Measurements from ENCODE around the gene SIRT2.

The SIRT2 gene

DNA sequence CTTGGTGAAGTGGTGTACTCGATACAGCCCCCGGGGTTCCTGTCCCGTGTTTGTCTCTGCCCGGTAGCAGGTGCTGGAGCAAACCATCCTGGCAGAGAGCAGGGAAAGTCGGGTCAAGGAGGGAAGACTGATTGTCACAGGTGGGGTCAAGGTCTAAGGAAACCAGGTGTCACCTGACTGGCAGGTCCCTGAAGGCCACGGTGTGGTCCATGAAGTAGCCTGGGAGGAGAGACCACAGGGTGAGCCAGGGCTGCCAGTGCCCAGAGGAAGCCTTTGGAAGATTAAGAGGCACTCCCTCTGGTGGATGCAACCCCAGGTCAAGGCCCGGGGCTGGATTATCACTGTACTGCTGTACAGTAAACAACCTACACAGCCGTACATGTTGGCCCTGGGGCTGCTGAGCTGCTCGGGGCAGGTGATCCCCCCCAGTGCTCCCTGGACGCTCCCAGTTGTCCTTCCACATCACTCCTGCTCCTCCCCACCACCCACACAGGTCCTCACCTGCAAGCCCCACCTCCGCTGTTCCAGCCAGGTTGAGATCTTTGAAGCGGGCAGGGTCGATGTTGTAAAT, 18.6 kb upstream of the SIRT2 start:
- H3K9me3 ChIP-seq (ENCODE audit: control insufficient read depth, low read length), result no peaks in the 10 kb centered on the region
- peaks cover 10% of the 10 kb centered on the region for H3K36me3 ChIP-seq (ENCODE audit: control insufficient read depth, insufficient read depth, low read length, severe bottlenecking)
- H3K9ac ChIP-seq (ENCODE audit: low read length), result no peak overlapping the region
- DNase-seq (ENCODE audit: low read depth), result no peak
- no peaks in the 10 kb centered on the region for H3K4me1 ChIP-seq (ENCODE audit: control insufficient read depth, insufficient read depth, low read length)
- H3K4me3 ChIP-seq (ENCODE audit: low read length), result no peak overlapping the region
- no peaks in the 10 kb centered on the region for H3K27me3 ChIP-seq (replicated peaks; ENCODE audit: control insufficient read depth, insufficient read depth, low read length)

DNA sequence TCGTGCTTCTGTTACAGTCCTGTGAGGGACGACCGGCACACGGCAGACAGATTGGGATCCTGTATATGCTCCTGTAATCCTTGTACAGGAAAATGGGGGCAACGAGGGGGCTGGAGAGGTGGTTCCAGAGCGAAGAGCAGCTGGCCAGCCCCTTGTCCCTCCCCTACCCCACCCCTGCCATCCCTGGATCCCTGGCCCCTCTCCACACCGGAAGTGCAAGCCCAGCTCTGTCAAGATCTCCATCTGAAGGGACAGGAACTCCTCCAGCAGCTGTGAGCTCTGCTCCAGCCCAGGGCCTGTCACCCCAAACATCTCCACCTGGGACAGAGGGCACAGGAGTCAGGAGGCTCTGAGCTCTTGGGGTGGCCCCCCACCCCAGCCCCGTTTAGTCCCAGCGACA, 18.1 kb upstream of the SIRT2 start:
- Histone ChIP-seq H3K4me3 (ENCODE audit: low read length) (no peak overlapping the region), H3K9ac (ENCODE audit: low read length) (no peak overlapping the region), H3K9me3 (ENCODE audit: control insufficient read depth, low read length) (no peaks in the 10 kb centered on the region), H3K4me1 (ENCODE audit: control insufficient read depth, insufficient read depth, low read length) (no peaks in the 10 kb centered on the region), H3K36me3 (ENCODE audit: control insufficient read depth, insufficient read depth, low read length, severe bottlenecking) (peaks cover 9% of the 10 kb centered on the region), H3K27me3 (replicated peaks; ENCODE audit: control insufficient read depth, insufficient read depth, low read length) (no peaks in the 10 kb centered on the region)
- DNase-seq (ENCODE audit: low read depth), result no peak

DNA sequence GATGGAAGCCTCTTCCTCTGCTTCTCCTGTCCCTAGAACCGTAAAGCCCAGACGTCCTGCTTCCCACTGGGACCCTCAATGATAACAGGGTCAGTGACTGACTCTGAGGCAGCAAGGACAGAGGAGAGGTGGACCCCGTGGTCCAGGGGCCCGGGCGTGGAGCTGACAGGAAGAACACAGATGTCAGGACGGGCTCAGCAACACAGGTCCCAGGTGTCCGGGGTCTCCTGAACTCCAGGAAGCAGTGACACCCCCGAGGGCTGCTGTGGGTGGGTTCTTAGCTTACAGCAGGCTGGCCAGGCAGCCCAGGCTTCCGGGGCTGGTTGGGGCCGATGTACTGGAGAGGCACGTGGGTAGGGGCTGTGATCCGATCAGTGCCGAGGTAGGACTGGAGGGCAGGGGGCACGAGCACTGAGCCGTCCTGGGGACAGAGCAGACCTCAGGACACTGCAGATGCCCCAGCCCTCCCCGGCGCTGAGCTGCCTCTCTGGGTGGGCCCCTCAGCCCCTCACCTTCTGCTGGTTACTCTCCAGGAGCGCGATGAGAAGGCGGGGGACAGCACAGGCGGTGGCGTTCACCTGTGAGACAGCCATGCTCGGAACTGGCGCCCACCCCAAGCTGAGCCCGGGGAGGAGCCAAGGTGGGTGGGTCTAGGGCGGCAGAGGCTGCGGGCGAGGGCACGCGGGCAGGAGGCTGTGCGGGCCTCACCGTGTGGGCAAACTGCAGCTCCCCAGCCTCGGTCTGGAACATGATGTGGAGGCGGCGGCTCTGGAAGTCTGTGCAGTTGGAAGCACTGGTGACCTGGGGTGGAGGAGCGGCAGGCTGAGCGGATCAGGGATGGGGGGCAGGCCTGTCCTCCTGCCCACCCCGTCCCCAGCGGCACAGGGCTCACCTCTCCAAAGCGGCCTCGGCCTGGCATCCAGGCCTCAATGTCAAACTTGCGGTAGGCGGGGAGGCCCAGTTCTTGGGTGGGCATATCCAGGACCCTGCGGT, 16.2 kb upstream of the SIRT2 start:
- no peak overlapping the region for H3K9ac ChIP-seq (ENCODE audit: low read length)

DNA sequence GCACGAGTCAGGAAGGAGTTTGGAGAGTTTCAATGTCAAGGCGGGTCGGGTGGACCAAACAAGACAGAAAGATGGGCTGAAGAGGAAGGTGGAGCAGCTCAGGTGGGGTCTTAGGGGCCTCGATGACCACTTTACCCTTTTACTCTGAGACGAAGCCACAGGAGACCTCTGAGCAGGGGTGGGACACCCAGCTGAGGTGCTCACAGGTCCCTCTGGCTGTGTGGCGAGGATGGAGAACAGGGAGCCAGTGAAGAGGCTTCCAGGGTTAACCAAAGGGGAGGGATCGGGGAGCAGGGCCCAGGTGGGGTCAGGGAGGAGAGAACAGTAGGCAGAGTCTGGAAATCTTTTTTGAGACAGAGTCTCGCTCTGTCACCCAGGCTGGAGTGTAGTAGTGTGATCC, 14.5 kb upstream of the SIRT2 start:
- H3K27me3 ChIP-seq (replicated peaks; ENCODE audit: control insufficient read depth, insufficient read depth, low read length), result peaks cover 5% of the 10 kb centered on the region
- H3K9ac ChIP-seq (ENCODE audit: low read length), result no peak overlapping the region
- no peak overlapping the region for H3K4me3 ChIP-seq (ENCODE audit: low read length)
- no peaks in the 10 kb centered on the region for H3K4me1 ChIP-seq (ENCODE audit: control insufficient read depth, insufficient read depth, low read length)
- peaks cover 2% of the 10 kb centered on the region for H3K36me3 ChIP-seq (ENCODE audit: control insufficient read depth, insufficient read depth, low read length, severe bottlenecking)
- no peak for DNase-seq (ENCODE audit: low read depth)
- H3K9me3 ChIP-seq (ENCODE audit: control insufficient read depth, low read length), result no peaks in the 10 kb centered on the region

More for the DNA sequence above, 16.2 kb upstream of the SIRT2 start:
- Histone ChIP-seq H3K4me3 (ENCODE audit: low read length) (no peak overlapping the region), H3K4me1 (ENCODE audit: control insufficient read depth, insufficient read depth, low read length) (no peaks in the 10 kb centered on the region), H3K9me3 (ENCODE audit: control insufficient read depth, low read length) (no peaks in the 10 kb centered on the region), H3K36me3 (ENCODE audit: control insufficient read depth, insufficient read depth, low read length, severe bottlenecking) (no peaks in the 10 kb centered on the region), H3K27me3 (replicated peaks; ENCODE audit: control insufficient read depth, insufficient read depth, low read length) (peaks cover 5% of the 10 kb centered on the region)
- DNase-seq (ENCODE audit: low read depth), result no peak

DNA sequence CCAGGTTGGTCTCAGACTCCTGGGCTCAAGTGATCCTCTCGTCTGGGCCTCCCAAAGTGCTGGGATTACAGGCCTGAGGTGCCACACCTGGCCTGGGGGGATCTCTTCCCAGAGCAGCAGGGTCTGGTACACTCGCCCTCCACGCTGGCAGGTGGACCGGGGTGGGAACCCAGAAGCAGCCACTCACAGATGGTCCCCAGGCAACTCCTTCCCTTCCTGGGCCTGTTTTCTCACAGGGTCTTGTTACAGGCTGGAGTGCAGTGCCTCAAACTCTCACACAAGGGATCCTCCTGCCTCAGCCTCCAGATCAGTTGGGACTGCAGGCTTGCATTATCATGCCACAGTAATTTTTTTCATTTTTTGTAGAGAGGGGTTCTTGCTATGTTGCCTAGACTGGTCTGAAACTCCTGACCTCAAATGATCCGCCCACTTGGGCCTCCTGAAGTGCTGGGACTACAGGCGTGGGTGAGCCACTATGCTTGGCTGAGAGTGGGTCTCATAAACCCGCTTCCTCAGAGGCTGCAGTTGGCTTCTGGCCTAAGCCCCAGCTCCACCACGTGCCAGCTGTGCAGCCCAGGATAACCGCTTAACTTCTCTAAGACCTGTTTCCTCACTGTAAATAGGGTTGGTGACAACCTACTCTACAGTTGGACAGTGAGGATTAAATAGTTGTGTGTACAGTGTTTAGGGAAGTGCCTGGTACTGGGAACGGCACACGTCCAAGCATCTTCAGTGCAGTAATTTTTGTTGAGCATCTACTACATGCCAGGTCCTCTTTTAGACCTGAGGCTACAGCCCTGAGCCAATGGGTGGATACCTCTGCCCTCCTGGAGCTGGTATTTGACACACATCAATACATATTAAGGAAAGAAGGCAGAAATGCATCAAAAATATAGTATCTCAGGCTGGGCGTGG, 13.4 kb upstream of the SIRT2 start:
- Histone ChIP-seq H3K36me3 (ENCODE audit: control insufficient read depth, insufficient read depth, low read length, severe bottlenecking) (peaks cover 6% of the 10 kb centered on the region), H3K9ac (ENCODE audit: low read length) (no peak overlapping the region), H3K9me3 (ENCODE audit: control insufficient read depth, low read length) (no peaks in the 10 kb centered on the region), H3K27me3 (replicated peaks; ENCODE audit: control insufficient read depth, insufficient read depth, low read length) (peaks cover 5% of the 10 kb centered on the region), H3K4me1 (ENCODE audit: control insufficient read depth, insufficient read depth, low read length) (no peaks in the 10 kb centered on the region), H3K4me3 (ENCODE audit: low read length) (no peak overlapping the region)
- DNase-seq (ENCODE audit: low read depth), result no peak

DNA sequence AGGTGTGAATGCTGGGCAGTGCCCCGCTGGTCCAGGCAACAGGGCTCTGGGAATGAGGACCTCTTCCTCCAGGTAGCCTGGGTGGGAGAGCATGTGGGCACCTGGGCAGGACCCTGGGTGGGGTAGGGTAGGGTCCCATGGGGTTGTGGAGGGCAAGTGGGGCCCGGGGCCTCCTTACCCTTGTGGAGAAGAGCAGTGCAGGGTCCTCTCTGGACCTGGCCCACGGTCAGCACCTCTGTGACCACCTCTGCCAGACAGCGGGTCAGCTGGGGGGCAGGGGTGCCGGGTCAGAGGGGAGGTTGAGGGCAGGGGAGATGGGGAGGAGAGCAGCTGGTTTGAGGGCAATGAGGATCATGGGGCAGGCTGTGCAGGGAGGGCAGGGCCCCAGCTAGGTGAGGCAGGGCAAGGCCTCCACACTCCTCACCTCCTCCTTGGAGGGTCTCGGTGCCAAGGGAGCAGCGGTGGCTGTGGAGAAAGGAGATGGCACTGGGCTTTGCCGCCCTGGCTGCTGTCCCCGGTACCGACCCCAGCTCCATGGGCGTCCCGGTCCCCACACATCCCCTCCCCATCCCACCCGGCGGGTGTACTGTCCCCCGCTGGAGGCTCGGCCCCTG, 12.1 kb upstream of the SIRT2 start:
- no peak for DNase-seq (ENCODE audit: low read depth)
- Histone ChIP-seq H3K36me3 (ENCODE audit: control insufficient read depth, insufficient read depth, low read length, severe bottlenecking) (peaks cover 19% of the 10 kb centered on the region), H3K9ac (ENCODE audit: low read length) (no peak overlapping the region), H3K4me3 (ENCODE audit: low read length) (no peak overlapping the region), H3K27me3 (replicated peaks; ENCODE audit: control insufficient read depth, insufficient read depth, low read length) (peaks cover 5% of the 10 kb centered on the region), H3K4me1 (ENCODE audit: control insufficient read depth, insufficient read depth, low read length) (no peaks in the 10 kb centered on the region), H3K9me3 (ENCODE audit: control insufficient read depth, low read length) (no peaks in the 10 kb centered on the region)

DNA sequence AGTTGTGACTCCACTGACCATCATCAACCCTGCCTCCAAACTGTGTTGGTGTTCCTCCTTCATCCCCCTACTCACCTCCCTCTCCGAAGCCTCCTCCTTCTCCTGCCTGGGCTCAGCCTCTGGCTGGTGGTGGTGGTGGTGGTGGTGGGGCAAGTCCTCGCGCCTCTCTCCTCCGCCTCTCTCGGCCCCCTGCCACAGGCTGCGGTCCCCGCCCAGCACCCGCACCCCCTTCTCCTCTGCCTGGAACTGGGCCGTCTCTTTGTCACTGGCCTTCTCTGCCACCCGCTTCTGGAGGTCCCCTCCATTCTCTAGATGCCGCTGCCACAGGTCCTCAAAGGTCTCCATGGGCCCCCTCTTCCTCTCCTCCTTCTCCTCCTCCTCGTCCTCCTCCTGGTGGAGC, 11.1 kb upstream of the SIRT2 start:
- H3K9ac ChIP-seq (ENCODE audit: low read length), result no peak overlapping the region
- no peaks in the 10 kb centered on the region for H3K4me1 ChIP-seq (ENCODE audit: control insufficient read depth, insufficient read depth, low read length)
- H3K27me3 ChIP-seq (replicated peaks; ENCODE audit: control insufficient read depth, insufficient read depth, low read length), result peaks cover 5% of the 10 kb centered on the region
- DNase-seq (ENCODE audit: low read depth), result no peak
- H3K36me3 ChIP-seq (ENCODE audit: control insufficient read depth, insufficient read depth, low read length, severe bottlenecking), result peaks cover 22% of the 10 kb centered on the region
- no peak overlapping the region for H3K4me3 ChIP-seq (ENCODE audit: low read length)
- no peaks in the 10 kb centered on the region for H3K9me3 ChIP-seq (ENCODE audit: control insufficient read depth, low read length)

DNA sequence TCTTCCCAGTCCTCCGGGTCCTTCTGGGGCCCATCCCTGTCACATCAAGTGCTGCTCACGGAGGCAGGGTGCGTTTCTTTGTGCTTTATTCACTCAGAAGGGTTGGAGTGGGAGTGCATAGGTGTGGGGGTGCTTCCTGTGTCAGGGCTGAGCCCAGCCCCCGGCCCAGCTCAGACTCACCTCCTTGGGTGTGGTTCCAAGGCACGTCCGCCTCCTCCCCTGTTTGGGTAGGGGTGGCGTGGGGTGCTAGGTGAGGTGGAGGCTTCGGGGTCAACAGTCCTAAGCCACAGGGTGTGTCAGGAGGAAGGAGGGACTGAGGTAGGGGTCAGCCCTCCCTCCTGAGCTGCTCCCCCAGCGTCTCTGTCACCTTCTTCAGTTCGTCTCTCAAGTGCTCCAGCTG, 9.5 kb upstream of the SIRT2 start:
- Histone ChIP-seq H3K4me1 (ENCODE audit: control insufficient read depth, insufficient read depth, low read length) (no peaks in the 10 kb centered on the region), H3K27me3 (replicated peaks; ENCODE audit: control insufficient read depth, insufficient read depth, low read length) (peaks cover 5% of the 10 kb centered on the region)

DNA sequence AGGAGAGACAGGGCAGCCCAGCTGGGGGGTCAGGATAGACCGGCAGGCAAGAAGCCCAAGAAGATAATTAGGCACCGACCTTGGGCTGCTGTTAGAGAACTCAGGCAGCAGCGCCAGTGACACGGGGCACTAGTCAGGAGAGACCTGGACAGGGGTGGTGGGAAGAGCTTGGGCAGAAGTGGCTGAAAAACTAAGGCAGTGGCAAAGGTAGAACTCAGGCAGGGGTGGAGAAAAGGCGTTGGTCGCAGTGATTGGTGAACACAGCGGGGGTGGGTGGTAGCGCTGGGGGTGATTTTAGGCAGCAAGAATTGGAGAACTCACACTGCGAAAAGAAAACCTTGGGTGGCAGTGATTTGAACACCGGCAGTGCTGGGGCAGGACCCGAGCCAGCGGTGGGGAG, 8.3 kb upstream of the SIRT2 start:
- Histone ChIP-seq H3K4me1 (ENCODE audit: control insufficient read depth, insufficient read depth, low read length) (no peaks in the 10 kb centered on the region), H3K9me3 (ENCODE audit: control insufficient read depth, low read length) (no peaks in the 10 kb centered on the region), H3K27me3 (replicated peaks; ENCODE audit: control insufficient read depth, insufficient read depth, low read length) (peaks cover 5% of the 10 kb centered on the region), H3K36me3 (ENCODE audit: control insufficient read depth, insufficient read depth, low read length, severe bottlenecking) (peaks cover 24% of the 10 kb centered on the region), H3K9ac (ENCODE audit: low read length) (no peak overlapping the region), H3K4me3 (ENCODE audit: low read length) (no peak overlapping the region)
- no peak for DNase-seq (ENCODE audit: low read depth)

More for the DNA sequence above, 9.5 kb upstream of the SIRT2 start:
- no peak overlapping the region for H3K4me3 ChIP-seq (ENCODE audit: low read length)
- no peak for DNase-seq (ENCODE audit: low read depth)
- no peak overlapping the region for H3K9ac ChIP-seq (ENCODE audit: low read length)
- H3K9me3 ChIP-seq (ENCODE audit: control insufficient read depth, low read length), result no peaks in the 10 kb centered on the region
- peaks cover 24% of the 10 kb centered on the region for H3K36me3 ChIP-seq (ENCODE audit: control insufficient read depth, insufficient read depth, low read length, severe bottlenecking)

DNA sequence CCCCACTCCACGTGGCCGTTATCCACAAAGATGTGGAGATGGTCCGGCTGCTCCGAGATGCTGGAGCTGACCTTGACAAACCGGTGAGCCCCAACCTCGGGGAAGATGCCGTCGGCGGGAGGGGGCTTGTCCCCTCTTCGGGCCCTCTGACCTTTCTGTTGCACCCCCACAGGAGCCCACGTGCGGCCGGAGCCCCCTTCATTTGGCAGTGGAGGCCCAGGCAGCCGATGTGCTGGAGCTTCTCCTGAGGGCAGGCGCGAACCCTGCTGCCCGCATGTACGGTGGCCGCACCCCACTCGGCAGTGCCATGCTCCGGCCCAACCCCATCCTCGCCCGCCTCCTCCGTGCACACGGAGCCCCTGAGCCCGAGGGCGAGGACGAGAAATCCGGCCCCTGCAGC, 7.8 kb upstream of the SIRT2 start:
- DNase-seq (ENCODE audit: low read depth), result no peak
- no peak overlapping the region for H3K9ac ChIP-seq (ENCODE audit: low read length)
- H3K4me3 ChIP-seq (ENCODE audit: low read length), result no peak overlapping the region
- H3K4me1 ChIP-seq (ENCODE audit: control insufficient read depth, insufficient read depth, low read length), result no peaks in the 10 kb centered on the region
- H3K9me3 ChIP-seq (ENCODE audit: control insufficient read depth, low read length), result no peaks in the 10 kb centered on the region
- peaks cover 2% of the 10 kb centered on the region for H3K27me3 ChIP-seq (replicated peaks; ENCODE audit: control insufficient read depth, insufficient read depth, low read length)
- H3K36me3 ChIP-seq (ENCODE audit: control insufficient read depth, insufficient read depth, low read length, severe bottlenecking), result peaks cover 24% of the 10 kb centered on the region

Data from adipocyte (in vitro differentiated cells).